ENCODE data around the gene FGF11.
"Not testable (repeated sequence)": the region's sequence is repeated elsewhere in the genome, so short reads cannot be mapped to it uniquely, and the experiment has no call there.

The FGF11 gene

GRCh38 chr17:7465597-7466275 is 26.4 kb downstream of the FGF11 start:
- TF ChIP-seq CTCF (IDR thresholded peaks at IDR 0.05; ENCODE audit: low read depth, low read length), result no peak
- no peak for DNase-seq (ENCODE audit: extremely low read depth, low read depth)

GRCh38 chr17:7466318-7466638 is 27.0 kb downstream of the FGF11 start:
- TF ChIP-seq CTCF (IDR thresholded peaks at IDR 0.05; ENCODE audit: low read depth, low read length), result no peak
- no peak for DNase-seq (ENCODE audit: extremely low read depth, low read depth)

- DNase-seq (ENCODE audit: extremely low read depth, low read depth), result no peak
- TF ChIP-seq CTCF (IDR thresholded peaks at IDR 0.05; ENCODE audit: low read depth, low read length), result no peak
Observed at GRCh38 chr17:7466639-7467341, 27.5 kb downstream of the FGF11 start.

- DNase-seq (ENCODE audit: extremely low read depth, low read depth), result no peak
- no peak for TF ChIP-seq CTCF (IDR thresholded peaks at IDR 0.05; ENCODE audit: low read depth, low read length)
Observed at GRCh38 chr17:7467498-7467897, 28.2 kb downstream of the FGF11 start.

- TF ChIP-seq CTCF (IDR thresholded peaks at IDR 0.05; ENCODE audit: low read depth, low read length), result no peak
- DNase-seq (ENCODE audit: extremely low read depth, low read depth), result no peak
Observed at GRCh38 chr17:7468290-7468689, 29.0 kb downstream of the FGF11 start.

GRCh38 chr17:7468804-7469389 is 29.6 kb downstream of the FGF11 start:
- no peak for TF ChIP-seq CTCF (IDR thresholded peaks at IDR 0.05; ENCODE audit: low read depth, low read length)
- no peak for DNase-seq (ENCODE audit: extremely low read depth, low read depth)

GRCh38 chr17:7469843-7470242 is 30.5 kb downstream of the FGF11 start:
- not testable (repeated sequence) for DNase-seq (ENCODE audit: extremely low read depth, low read depth)

- DNase-seq (ENCODE audit: extremely low read depth, low read depth), result not testable (repeated sequence)
Observed at GRCh38 chr17:7470457-7470973, 31.2 kb downstream of the FGF11 start.

Data from AG09319 (cell line).